HEK293 (cell line): ENCODE results near the gene SYT2.

Experiments used
- CTCF ChIA-PET: fragments of 350-600 bp; formaldehyde crosslinking; extraction: SDS; loops from one replicate; lab custom pipeline; 2021; ENCODE audit warnings: antibody characterized with exemption; lab: Yijun Ruan, JAX
- POLR2A ChIA-PET: fragments of 300-600 bp; formaldehyde crosslinking; extraction: SDS; loops from one replicate; lab custom pipeline; 2020; ENCODE audit warnings: antibody characterized with exemption, inconsistent platforms; lab: Yijun Ruan, JAX
- H3K27ac ChIP-seq: fragments of 200-500 bp; sonication (Bioruptor generic); 2 replicates; pipeline ENCODE4 v1.5.1; 2014; ENCODE audit warnings: low read depth, low read length, control low read depth, inconsistent platforms; ENCODE audit errors: extremely low read depth
- H3K36me3 ChIP-seq, 2 experiments: fragments of 200-500 bp in 1 of 2; sonication (Bioruptor generic) in 1 of 2; 1 replicate in 1 of 2; 2 replicates in 1 of 2; pipeline ENCODE4 v1.5.1; 2014 to 2017; ENCODE audit warnings: inconsistent platforms in 2 of 2, low read length in 2 of 2; ENCODE audit not compliant: control insufficient read depth in 2 of 2, insufficient read depth in 1 of 2
- H3K4me1 ChIP-seq: fragments of 200-500 bp; sonication (Bioruptor generic); 2 replicates; pipeline ENCODE4 v1.5.1; 2014; ENCODE audit warnings: mild to moderate bottlenecking, low read length, inconsistent platforms; ENCODE audit not compliant: control insufficient read depth, insufficient read depth
- H3K4me3 ChIP-seq: 2 replicates; pipeline ENCODE4 v1.5.1; 2011; ENCODE audit warnings: low read depth, mild to moderate bottlenecking, control low read depth, low read length, moderate library complexity
- H3K9me3 ChIP-seq: fragments of 200-500 bp; sonication (Bioruptor generic); 2 replicates; pipeline ENCODE4 v1.5.1; 2014; ENCODE audit warnings: low read depth, low read length, inconsistent platforms; ENCODE audit not compliant: control insufficient read depth, insufficient read depth
- FEZF1 ChIP-seq: fragments of 450-650 bp; formaldehyde crosslinking; IDR thresholded peaks from 2 replicates; pipeline ENCODE4 v1.5.1; 2016; ENCODE audit warnings: missing biosample characterization, missing genetic modification characterization
- HOXC10 ChIP-seq: sonication (generic); formaldehyde crosslinking; IDR thresholded peaks from 2 replicates; pipeline ENCODE4 v1.8.1; 2023; ENCODE audit warnings: mild to moderate bottlenecking, missing genetic modification reagents
- KLF16 ChIP-seq: fragments of 450-650 bp; formaldehyde crosslinking; IDR thresholded peaks from 2 replicates; pipeline ENCODE4 v1.5.1; 2017; ENCODE audit warnings: missing biosample characterization, missing genetic modification characterization
- KLF9 ChIP-seq: fragments of 450-650 bp; formaldehyde crosslinking; IDR thresholded peaks from 2 replicates; pipeline ENCODE4 v1.5.1; 2016; ENCODE audit warnings: missing biosample characterization, missing genetic modification characterization, low read depth
- OVOL3 ChIP-seq: fragments of 450-650 bp; formaldehyde crosslinking; IDR thresholded peaks from 2 replicates; pipeline ENCODE4 v1.5.1; 2016; ENCODE audit warnings: missing biosample characterization, missing genetic modification characterization
- PRDM1 ChIP-seq: fragments of 450-650 bp; formaldehyde crosslinking; IDR thresholded peaks from 2 replicates; pipeline ENCODE4; 2016; ENCODE audit warnings: missing biosample characterization, missing genetic modification characterization
- ZBTB21 ChIP-seq: fragments of 450-650 bp; formaldehyde crosslinking; IDR thresholded peaks from 2 replicates; pipeline ENCODE4 v1.5.1; 2017; ENCODE audit warnings: missing biosample characterization, missing genetic modification characterization
- ZBTB8A ChIP-seq: fragments of 450-650 bp; formaldehyde crosslinking; IDR thresholded peaks from 2 replicates; pipeline ENCODE4 v1.5.1; 2016; ENCODE audit warnings: missing biosample characterization, missing genetic modification characterization
- ZNF140 ChIP-seq: fragments of 450-650 bp; formaldehyde crosslinking; IDR thresholded peaks from 2 replicates; pipeline ENCODE4 v1.5.1; 2016; ENCODE audit warnings: missing biosample characterization, missing genetic modification characterization
- ZNF157 ChIP-seq: fragments of 450-650 bp; formaldehyde crosslinking; IDR thresholded peaks from 2 replicates; pipeline ENCODE4 v1.5.1; 2016; ENCODE audit warnings: missing biosample characterization, missing genetic modification characterization
- ZNF302 ChIP-seq: fragments of 450-650 bp; formaldehyde crosslinking; IDR thresholded peaks from 2 replicates; pipeline ENCODE4 v1.5.1; 2016; ENCODE audit warnings: missing biosample characterization, missing genetic modification characterization, low read depth
- ZNF350 ChIP-seq: fragments of 450-650 bp; formaldehyde crosslinking; IDR thresholded peaks from 2 replicates; pipeline ENCODE4 v1.5.0; 2017; ENCODE audit warnings: missing biosample characterization, mild to moderate bottlenecking, missing genetic modification characterization
- ZNF626 ChIP-seq: fragments of 450-650 bp; sonication (Bioruptor Pico); formaldehyde crosslinking; IDR thresholded peaks from 2 replicates; pipeline ENCODE4 v1.5.1; 2018; ENCODE audit warnings: missing biosample characterization, missing genetic modification characterization, inconsistent platforms
- ZNF654 ChIP-seq: fragments of 450-650 bp; formaldehyde crosslinking; IDR thresholded peaks from 2 replicates; pipeline ENCODE4 v1.5.1; 2016; ENCODE audit warnings: low read depth, missing biosample characterization, missing genetic modification characterization
- ZNF677 ChIP-seq: fragments of 450-650 bp; IDR thresholded peaks from 2 replicates; pipeline ENCODE4 v1.5.0; 2018; ENCODE audit warnings: missing biosample characterization, mild to moderate bottlenecking, missing genetic modification characterization, moderate library complexity
- TF ChIP-seq, protein P1 (sequence below): fragments of 450-650 bp; formaldehyde crosslinking; IDR thresholded peaks from 2 replicates; pipeline ENCODE4 v1.5.1; 2016; ENCODE audit warnings: missing biosample characterization, missing genetic modification characterization
- TF ChIP-seq, protein P2 (sequence below): fragments of 450-650 bp; formaldehyde crosslinking; IDR thresholded peaks from 2 replicates; pipeline ENCODE4 v1.5.1; 2016; ENCODE audit warnings: missing biosample characterization, missing genetic modification characterization
- TF ChIP-seq, protein P3 (sequence below): fragments of 450-650 bp; formaldehyde crosslinking; conservative IDR thresholded peaks from 2 replicates; pipeline ENCODE4 v1.5.1; 2016; ENCODE audit warnings: low read depth, missing biosample characterization, missing genetic modification characterization
- TF ChIP-seq, protein P4 (sequence below): fragments of 450-650 bp; formaldehyde crosslinking; IDR thresholded peaks from 2 replicates; pipeline ENCODE4 v1.5.1; 2016; ENCODE audit warnings: missing biosample characterization, missing genetic modification characterization, low read depth
- TF ChIP-seq, protein P5 (sequence below): IDR thresholded peaks from 2 replicates; pipeline ENCODE4 v1.6.1; 2011; ENCODE audit warnings: mild to moderate bottlenecking, low read depth, low read length, borderline replicate concordance

SYT2 gene

DNA sequence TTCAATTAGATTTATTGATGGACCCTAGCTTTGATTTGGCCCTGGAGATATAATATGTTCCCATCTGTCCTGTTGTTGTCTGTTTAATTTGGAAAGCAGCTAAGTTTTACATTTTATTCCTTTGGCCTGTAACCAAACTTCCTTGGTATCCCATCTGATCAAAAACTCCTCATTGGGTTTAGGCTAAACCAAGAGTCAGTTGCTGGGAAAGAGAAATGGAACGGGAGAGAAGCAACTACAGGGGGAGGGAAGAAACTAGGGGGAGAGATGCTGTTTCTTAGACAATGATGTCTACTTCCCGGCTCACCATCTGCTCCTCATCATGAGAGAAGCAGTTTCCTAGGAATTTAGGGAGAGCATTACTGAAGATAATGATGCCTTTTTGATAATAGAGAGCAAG lies 141.8 kb downstream of the SYT2 start:
- no peaks in the 10 kb centered on the region for H3K36me3 ChIP-seq
- TF ChIP-seq ZNF140 (no peak), ZNF350 (tag by site-specific recombination) (no peak), KLF9 (tag by site-specific recombination) (no peak), ZBTB8A (tag by site-specific recombination) (no peak), PRDM1 (tag by site-specific recombination) (no peak), ZBTB21 (tag by site-specific recombination) (no peak), ZNF654 (tag by site-specific recombination) (no peak), OVOL3 (tag by site-specific recombination) (no peak), HOXC10 (no peak), FEZF1 (no peak), ZNF677 (tag by site-specific recombination) (no peak), KLF16 (tag by site-specific recombination) (no peak), ZNF626 (tag by site-specific recombination) (no peak), ZNF157 (tag by site-specific recombination) (no peak), ZNF302 (tag by site-specific recombination) (no peak)
- TF ChIP-seq, protein P1, sequence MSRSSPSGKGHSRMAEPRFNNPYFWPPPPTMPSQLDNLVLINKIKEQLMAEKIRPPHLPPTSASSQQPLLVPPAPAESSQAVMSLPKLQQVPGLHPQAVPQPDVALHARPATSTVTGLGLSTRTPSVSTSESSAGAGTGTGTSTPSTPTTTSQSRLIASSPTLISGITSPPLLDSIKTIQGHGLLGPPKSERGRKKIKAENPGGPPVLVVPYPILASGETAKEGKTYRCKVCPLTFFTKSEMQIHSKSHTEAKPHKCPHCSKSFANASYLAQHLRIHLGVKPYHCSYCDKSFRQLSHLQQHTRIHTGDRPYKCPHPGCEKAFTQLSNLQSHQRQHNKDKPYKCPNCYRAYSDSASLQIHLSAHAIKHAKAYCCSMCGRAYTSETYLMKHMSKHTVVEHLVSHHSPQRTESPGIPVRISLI (tag by site-specific recombination) = no peak
- TF ChIP-seq, protein P2, sequence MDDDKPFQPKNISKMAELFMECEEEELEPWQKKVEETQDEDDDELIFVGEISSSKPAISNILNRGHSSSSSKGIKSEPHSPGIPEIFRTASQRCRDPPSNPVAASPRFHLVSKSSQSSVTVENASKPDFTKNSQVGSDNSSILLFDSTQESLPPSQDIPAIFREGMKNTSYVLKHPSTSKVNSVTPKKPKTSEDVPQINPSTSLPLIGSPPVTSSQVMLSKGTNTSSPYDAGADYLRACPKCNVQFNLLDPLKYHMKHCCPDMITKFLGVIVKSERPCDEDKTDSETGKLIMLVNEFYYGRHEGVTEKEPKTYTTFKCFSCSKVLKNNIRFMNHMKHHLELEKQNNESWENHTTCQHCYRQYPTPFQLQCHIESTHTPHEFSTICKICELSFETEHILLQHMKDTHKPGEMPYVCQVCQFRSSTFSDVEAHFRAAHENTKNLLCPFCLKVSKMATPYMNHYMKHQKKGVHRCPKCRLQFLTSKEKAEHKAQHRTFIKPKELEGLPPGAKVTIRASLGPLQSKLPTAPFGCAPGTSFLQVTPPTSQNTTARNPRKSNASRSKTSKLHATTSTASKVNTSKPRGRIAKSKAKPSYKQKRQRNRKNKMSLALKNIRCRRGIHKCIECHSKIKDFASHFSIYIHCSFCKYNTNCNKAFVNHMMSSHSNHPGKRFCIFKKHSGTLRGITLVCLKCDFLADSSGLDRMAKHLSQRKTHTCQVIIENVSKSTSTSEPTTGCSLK (tag by site-specific recombination) = no peak
- TF ChIP-seq, protein P3, sequence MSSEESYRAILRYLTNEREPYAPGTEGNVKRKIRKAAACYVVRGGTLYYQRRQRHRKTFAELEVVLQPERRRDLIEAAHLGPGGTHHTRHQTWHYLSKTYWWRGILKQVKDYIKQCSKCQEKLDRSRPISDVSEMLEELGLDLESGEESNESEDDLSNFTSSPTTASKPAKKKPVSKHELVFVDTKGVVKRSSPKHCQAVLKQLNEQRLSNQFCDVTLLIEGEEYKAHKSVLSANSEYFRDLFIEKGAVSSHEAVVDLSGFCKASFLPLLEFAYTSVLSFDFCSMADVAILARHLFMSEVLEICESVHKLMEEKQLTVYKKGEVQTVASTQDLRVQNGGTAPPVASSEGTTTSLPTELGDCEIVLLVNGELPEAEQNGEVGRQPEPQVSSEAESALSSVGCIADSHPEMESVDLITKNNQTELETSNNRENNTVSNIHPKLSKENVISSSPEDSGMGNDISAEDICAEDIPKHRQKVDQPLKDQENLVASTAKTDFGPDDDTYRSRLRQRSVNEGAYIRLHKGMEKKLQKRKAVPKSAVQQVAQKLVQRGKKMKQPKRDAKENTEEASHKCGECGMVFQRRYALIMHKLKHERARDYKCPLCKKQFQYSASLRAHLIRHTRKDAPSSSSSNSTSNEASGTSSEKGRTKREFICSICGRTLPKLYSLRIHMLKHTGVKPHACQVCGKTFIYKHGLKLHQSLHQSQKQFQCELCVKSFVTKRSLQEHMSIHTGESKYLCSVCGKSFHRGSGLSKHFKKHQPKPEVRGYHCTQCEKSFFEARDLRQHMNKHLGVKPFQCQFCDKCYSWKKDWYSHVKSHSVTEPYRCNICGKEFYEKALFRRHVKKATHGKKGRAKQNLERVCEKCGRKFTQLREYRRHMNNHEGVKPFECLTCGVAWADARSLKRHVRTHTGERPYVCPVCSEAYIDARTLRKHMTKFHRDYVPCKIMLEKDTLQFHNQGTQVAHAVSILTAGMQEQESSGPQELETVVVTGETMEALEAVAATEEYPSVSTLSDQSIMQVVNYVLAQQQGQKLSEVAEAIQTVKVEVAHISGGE = no peak
- TF ChIP-seq, protein P4, sequence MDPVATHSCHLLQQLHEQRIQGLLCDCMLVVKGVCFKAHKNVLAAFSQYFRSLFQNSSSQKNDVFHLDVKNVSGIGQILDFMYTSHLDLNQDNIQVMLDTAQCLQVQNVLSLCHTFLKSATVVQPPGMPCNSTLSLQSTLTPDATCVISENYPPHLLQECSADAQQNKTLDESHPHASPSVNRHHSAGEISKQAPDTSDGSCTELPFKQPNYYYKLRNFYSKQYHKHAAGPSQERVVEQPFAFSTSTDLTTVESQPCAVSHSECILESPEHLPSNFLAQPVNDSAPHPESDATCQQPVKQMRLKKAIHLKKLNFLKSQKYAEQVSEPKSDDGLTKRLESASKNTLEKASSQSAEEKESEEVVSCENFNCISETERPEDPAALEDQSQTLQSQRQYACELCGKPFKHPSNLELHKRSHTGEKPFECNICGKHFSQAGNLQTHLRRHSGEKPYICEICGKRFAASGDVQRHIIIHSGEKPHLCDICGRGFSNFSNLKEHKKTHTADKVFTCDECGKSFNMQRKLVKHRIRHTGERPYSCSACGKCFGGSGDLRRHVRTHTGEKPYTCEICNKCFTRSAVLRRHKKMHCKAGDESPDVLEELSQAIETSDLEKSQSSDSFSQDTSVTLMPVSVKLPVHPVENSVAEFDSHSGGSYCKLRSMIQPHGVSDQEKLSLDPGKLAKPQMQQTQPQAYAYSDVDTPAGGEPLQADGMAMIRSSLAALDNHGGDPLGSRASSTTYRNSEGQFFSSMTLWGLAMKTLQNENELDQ = no peak
- TF ChIP-seq, protein P5, sequence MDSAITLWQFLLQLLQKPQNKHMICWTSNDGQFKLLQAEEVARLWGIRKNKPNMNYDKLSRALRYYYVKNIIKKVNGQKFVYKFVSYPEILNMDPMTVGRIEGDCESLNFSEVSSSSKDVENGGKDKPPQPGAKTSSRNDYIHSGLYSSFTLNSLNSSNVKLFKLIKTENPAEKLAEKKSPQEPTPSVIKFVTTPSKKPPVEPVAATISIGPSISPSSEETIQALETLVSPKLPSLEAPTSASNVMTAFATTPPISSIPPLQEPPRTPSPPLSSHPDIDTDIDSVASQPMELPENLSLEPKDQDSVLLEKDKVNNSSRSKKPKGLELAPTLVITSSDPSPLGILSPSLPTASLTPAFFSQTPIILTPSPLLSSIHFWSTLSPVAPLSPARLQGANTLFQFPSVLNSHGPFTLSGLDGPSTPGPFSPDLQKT = no peak
- no peak overlapping the region for H3K27ac ChIP-seq
- no peak overlapping the region for H3K4me3 ChIP-seq
- POLR2A ChIA-PET = no interaction called here
- H3K9me3 ChIP-seq = no peaks in the 10 kb centered on the region
- no peaks in the 10 kb centered on the region for H3K4me1 ChIP-seq
- CTCF ChIA-PET = interaction anchor here (1.2 to 2.0 kb wide), 3 partner anchors 9 to 226 kb away, joined by 3 to 6 read pairs (median 3); partner anchors contain the start of gene UBE2T
